Mesodermal cell (in vitro differentiated cells): ENCODE results near the gene CCDC27.

ENCODE experiments used
- H3K27ac ChIP-seq: 2 replicates; pipeline ENCODE4 v1.7.0; 2013; ENCODE audit warnings: mild to moderate bottlenecking, low read depth, low read length, moderate library complexity; ENCODE audit not compliant: severe bottlenecking
- H3K36me3 ChIP-seq: 2 replicates; pipeline ENCODE4 v1.7.1; 2013; ENCODE audit warnings: mild to moderate bottlenecking, low read length, moderate library complexity; ENCODE audit not compliant: control insufficient read depth, insufficient read depth
- H3K4me1 ChIP-seq: one replicate; pipeline ENCODE4 v1.7.1; 2013; ENCODE audit warnings: mild to moderate bottlenecking, low read length; ENCODE audit not compliant: insufficient read depth, control insufficient read depth, poor library complexity, severe bottlenecking
- H3K4me3 ChIP-seq: 2 replicates; pipeline ENCODE4 v1.7.0; 2013; ENCODE audit warnings: low read length, control low read depth, mild to moderate bottlenecking; ENCODE audit not compliant: insufficient read depth, poor library complexity, severe bottlenecking; ENCODE audit errors: extremely low read depth
- H3K9me3 ChIP-seq: 2 replicates; pipeline ENCODE4 v1.7.1; 2013; ENCODE audit warnings: mild to moderate bottlenecking, low read length, moderate library complexity; ENCODE audit not compliant: control insufficient read depth
- WGBS, 2 experiments: methylation state at CpG; one replicate each; pipeline ENCODE4 v1.1.5; 2013; ENCODE audit warnings: missing lambda C conversion rate in 2 of 2; ENCODE audit not compliant: insufficient coverage in 2 of 2; 5-methylcytosine and 5-hydroxymethylcytosine counted together

Gene CCDC27

GRCh38 chr1:3711381-3711779, 40.9 kb upstream of the CCDC27 start:
- H3K4me3 ChIP-seq, result no peak overlapping the region
- 90 to 91% methylated on average over 10 of the region's 11 CpGs for WGBS, 2 experiments

GRCh38 chr1:3711780-3712451, 40.3 kb upstream of the CCDC27 start:
- Histone ChIP-seq H3K4me3 (no peak overlapping the region), H3K36me3 (no peaks in the 10 kb centered on the region), H3K4me1 (peaks cover 8% of the 10 kb centered on the region), H3K27ac (no peak overlapping the region), H3K9me3 (no peaks in the 10 kb centered on the region)
- WGBS, 2 experiments, result 80 to 85% methylated on average over 13 to 20 of the region's 24 CpGs

More at GRCh38 chr1:3711381-3711779, 40.9 kb upstream of the CCDC27 start:
- Histone ChIP-seq H3K36me3 (no peaks in the 10 kb centered on the region), H3K27ac (no peak overlapping the region), H3K4me1 (peaks cover 8% of the 10 kb centered on the region), H3K9me3 (no peaks in the 10 kb centered on the region)

- Histone ChIP-seq H3K36me3 (no peaks in the 10 kb centered on the region), H3K9me3 (no peaks in the 10 kb centered on the region), H3K4me1 (peaks cover 3% of the 10 kb centered on the region), H3K27ac (no peak overlapping the region), H3K4me3 (no peak overlapping the region)
- 87 to 90% methylated on average over 12 to 15 of the region's 19 CpGs for WGBS, 2 experiments
Measured at GRCh38 chr1:3712573-3713535, 39.4 kb upstream of the CCDC27 start.

GRCh38 chr1:3713840-3714239, 38.4 kb upstream of the CCDC27 start:
- Histone ChIP-seq H3K4me3 (no peak overlapping the region), H3K9me3 (no peaks in the 10 kb centered on the region), H3K27ac (no peak overlapping the region), H3K4me1 (no peaks in the 10 kb centered on the region), H3K36me3 (no peaks in the 10 kb centered on the region)
- whole genome bisulfite sequencing, 2 experiments, result 89 to 96% methylated on average over 7 of the region's 7 CpGs

DNA sequence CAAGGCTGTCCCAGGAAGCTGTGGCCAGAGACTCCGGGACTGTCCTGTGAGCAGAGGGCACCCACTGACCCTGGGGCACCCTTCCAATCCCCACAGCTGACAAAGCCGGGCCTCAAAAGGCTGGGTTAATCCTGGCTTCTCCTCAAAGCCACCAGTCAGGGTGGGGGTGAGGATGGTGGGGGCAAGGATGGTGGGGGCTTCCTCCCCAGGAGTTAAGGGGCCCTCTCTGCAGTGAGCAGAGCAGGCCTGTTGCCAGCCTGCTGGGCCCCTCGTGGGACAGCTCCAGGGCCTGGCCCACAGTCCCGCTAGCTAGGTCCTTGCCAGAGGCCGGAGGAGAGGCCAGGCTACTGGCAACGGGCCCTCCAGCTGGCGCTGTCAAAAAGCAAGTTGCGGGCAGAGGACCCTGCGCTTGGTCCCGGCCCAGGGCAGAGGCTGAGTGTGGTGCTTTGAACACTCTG, 37.9 kb upstream of the CCDC27 start:
- H3K4me3 ChIP-seq, result no peak overlapping the region
- no peaks in the 10 kb centered on the region for H3K4me1 ChIP-seq
- no peaks in the 10 kb centered on the region for H3K9me3 ChIP-seq
- WGBS, 2 experiments, result 90 to 94% methylated on average over 9 of the region's 10 CpGs
- H3K36me3 ChIP-seq, result no peaks in the 10 kb centered on the region
- no peak overlapping the region for H3K27ac ChIP-seq

DNA sequence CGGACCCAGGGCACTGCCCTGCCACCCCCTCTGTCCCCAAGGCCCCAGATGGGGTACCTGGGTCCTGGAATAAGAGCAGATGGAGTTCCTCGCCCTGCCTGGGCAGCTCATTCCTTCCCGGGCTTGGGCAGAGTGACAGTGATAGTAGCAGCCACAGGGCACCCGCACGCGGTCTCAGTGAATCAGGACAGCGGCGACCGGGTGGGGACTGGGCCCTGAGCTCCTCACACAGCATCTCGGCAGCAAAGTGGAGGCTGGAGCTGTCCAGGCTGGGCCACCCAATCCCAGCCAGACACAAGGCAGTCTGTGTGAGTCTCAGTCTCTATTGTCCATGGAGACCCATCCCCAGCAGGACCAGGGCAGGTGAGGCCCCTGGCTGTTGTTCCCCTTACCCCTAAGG, 37.4 kb upstream of the CCDC27 start:
- H3K4me3 ChIP-seq, result no peak overlapping the region
- 73 to 93% methylated on average over 9 to 10 of the region's 10 CpGs for WGBS, 2 experiments
- H3K27ac ChIP-seq, result no peak overlapping the region

DNA sequence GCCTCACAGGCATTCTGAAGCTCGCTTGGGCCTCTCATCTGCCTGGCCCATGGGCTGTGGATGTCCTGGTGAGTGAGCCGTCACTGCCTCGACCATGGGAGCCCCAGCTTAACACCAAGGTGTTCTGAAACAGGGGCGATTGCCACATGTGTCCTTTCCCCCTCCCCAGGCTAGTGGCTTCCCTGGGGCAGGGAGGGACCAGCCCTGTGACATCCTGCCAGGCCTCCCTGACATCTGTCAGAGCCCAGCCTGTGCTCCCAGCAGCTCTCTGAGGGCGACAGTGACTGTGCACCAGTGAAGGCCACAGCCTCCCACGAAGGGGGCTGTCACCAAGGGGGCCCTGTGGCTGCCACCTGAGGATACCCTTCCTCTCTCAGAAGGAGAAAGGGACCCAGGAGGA, 35.9 kb upstream of the CCDC27 start:
- Histone ChIP-seq H3K4me1 (no peaks in the 10 kb centered on the region), H3K9me3 (no peaks in the 10 kb centered on the region), H3K4me3 (no peak overlapping the region), H3K36me3 (no peaks in the 10 kb centered on the region), H3K27ac (no peak overlapping the region)
- 85 to 92% methylated on average over 5 to 6 of the region's 6 CpGs for WGBS, 2 experiments

More for the DNA sequence above, 37.4 kb upstream of the CCDC27 start:
- H3K4me1 ChIP-seq, result no peaks in the 10 kb centered on the region
- no peaks in the 10 kb centered on the region for H3K36me3 ChIP-seq
- H3K9me3 ChIP-seq, result no peaks in the 10 kb centered on the region

DNA sequence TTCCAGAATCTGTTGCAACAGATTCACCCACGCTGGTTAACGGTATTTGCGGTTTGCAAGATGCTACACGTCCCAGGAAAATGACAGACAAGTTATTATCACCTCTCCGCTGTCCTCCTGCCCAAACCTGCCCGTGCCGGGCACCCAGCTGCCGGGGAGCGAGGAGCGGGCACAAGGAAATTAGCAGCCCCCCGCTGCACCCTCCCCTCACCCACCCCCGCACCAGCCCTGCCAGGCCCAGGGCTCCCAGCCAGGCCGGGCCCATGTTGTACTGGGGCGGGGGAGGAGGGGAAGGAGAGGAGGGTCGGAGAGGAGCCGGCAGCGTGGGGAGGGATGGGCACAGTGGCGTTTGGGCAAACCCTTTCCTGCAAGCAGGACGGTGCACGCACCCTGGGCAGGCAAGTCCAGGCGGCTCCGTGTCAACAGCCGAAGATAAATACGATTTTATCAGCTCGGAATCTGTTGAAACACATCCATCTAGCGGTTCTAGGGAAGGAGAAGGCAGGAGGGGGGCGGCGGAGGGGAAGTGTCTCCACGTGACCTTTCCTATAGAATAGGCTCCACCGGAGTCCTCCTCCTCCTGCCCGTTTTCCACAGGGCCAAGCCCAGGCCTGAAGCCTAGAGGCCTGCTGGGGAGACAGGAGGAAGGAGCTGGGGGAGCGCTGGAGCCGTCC, 35.1 kb upstream of the CCDC27 start:
- no peaks in the 10 kb centered on the region for H3K9me3 ChIP-seq
- WGBS, 2 experiments, result 63 to 80% methylated on average over 16 to 25 of the region's 33 CpGs
- H3K4me1 ChIP-seq, result no peaks in the 10 kb centered on the region
- H3K4me3 ChIP-seq, result no peak overlapping the region
- no peaks in the 10 kb centered on the region for H3K36me3 ChIP-seq
- no peak overlapping the region for H3K27ac ChIP-seq

- no peak overlapping the region for H3K27ac ChIP-seq
- no peaks in the 10 kb centered on the region for H3K36me3 ChIP-seq
Measured at GRCh38 chr1:3717715-3718601, 34.3 kb upstream of the CCDC27 start.

DNA sequence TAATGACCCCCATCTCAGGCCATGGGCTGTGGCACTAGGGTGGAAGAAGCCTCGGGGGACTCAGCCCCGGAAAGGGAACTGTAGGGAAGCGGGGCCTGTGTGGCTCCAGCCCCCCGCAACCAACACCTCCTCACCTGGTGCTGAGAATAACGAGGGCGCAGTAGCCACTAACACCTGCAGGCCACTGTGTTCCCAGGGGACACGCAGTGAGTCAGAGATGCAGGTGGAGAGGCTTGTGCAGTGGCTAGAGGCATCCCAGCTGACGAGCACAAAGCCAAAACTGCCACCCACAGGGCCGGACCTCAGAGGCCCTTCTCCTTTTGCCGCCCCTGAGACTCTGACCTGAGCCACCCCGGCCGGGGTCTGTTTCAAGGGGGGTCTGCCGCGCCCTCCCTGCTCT, 33.5 kb upstream of the CCDC27 start:
- no peak overlapping the region for H3K4me3 ChIP-seq
- H3K4me1 ChIP-seq, result no peaks in the 10 kb centered on the region
- 88 to 89% methylated on average over 7 to 9 of the region's 14 CpGs for WGBS, 2 experiments
- no peaks in the 10 kb centered on the region for H3K36me3 ChIP-seq
- no peak overlapping the region for H3K27ac ChIP-seq
- no peaks in the 10 kb centered on the region for H3K9me3 ChIP-seq

More at GRCh38 chr1:3717715-3718601, 34.3 kb upstream of the CCDC27 start:
- H3K4me3 ChIP-seq, result no peak overlapping the region
- H3K4me1 ChIP-seq, result no peaks in the 10 kb centered on the region
- 24 to 37% methylated on average over 29 to 40 of the region's 40 CpGs for WGBS, 2 experiments
- no peaks in the 10 kb centered on the region for H3K9me3 ChIP-seq
